HG02678 (cell line): ENCODE measurements around the gene GLT6D1.
"Not testable (repeated sequence)": the region's sequence is repeated elsewhere in the genome, so short reads cannot be mapped to it uniquely, and the experiment has no call there.

Experiments
- ATAC-seq: cut with Tn5 transposase; IDR thresholded peaks from one replicate; pipeline ENCODE4 v1.9.1; 2021; ENCODE audit warnings: mild to moderate bottlenecking, moderate library complexity; ENCODE audit not compliant: unreplicated experiment

Gene GLT6D1

GRCh38 chr9:135665795-135666189 is 26.5 kb upstream of the GLT6D1 start:
- no peak for ATAC-seq

- ATAC-seq: no peak
Observed at GRCh38 chr9:135664801-135665794, 25.8 kb upstream of the GLT6D1 start.

GRCh38 chr9:135664266-135664665 is 24.9 kb upstream of the GLT6D1 start:
- no peak for ATAC-seq

GRCh38 chr9:135663857-135664256 is 24.5 kb upstream of the GLT6D1 start:
- no peak for ATAC-seq

GRCh38 chr9:135663451-135663770 is 24.1 kb upstream of the GLT6D1 start:
- no peak for ATAC-seq

- no peak for ATAC-seq
Observed at GRCh38 chr9:135662758-135663450, 23.6 kb upstream of the GLT6D1 start, which contains the start of gene LCN9. LCN9 (plus strand) TSS chr9:135663309; CDS start chr9:135663322, 13 bp downstream.

GRCh38 chr9:135661816-135662560 is 22.6 kb upstream of the GLT6D1 start:
- ATAC-seq: no peak

- no peak for ATAC-seq
Observed at GRCh38 chr9:135660407-135660806, 21.1 kb upstream of the GLT6D1 start.

GRCh38 chr9:135659252-135659651 is 19.9 kb upstream of the GLT6D1 start:
- ATAC-seq: no peak

GRCh38 chr9:135657416-135657815 is 18.1 kb upstream of the GLT6D1 start:
- no peak for ATAC-seq

GRCh38 chr9:135655317-135655716 is 16.0 kb upstream of the GLT6D1 start:
- no peak for ATAC-seq

- ATAC-seq: no peak
Observed at GRCh38 chr9:135650408-135650807, 11.1 kb upstream of the GLT6D1 start.

GRCh38 chr9:135649508-135649907 is 10.2 kb upstream of the GLT6D1 start:
- no peak for ATAC-seq

GRCh38 chr9:135648494-135649410 is 9.4 kb upstream of the GLT6D1 start:
- ATAC-seq: no peak

GRCh38 chr9:135647884-135648283 is 8.5 kb upstream of the GLT6D1 start:
- ATAC-seq: no peak

- no peak for ATAC-seq
Observed at GRCh38 chr9:135644631-135645218, 5.4 kb upstream of the GLT6D1 start.

GRCh38 chr9:135641745-135642144 is 2.4 kb upstream of the GLT6D1 start:
- ATAC-seq: no peak

GRCh38 chr9:135641047-135641446 is 1.7 kb upstream of the GLT6D1 start:
- no peak for ATAC-seq

- ATAC-seq: not testable (repeated sequence)
Observed at GRCh38 chr9:135636930-135637530, 2.3 kb downstream of the GLT6D1 start.
